ENCODE results near the gene SLK. TPM values are rescaled to one million over a fixed set of nuclear protein-coding genes. Genes with fewer than 3 reads are reported as not detected.

SLK gene
- total RNA-seq, 2 experiments from 2014 or later: 20.5 to 20.8 TPM

DNA sequence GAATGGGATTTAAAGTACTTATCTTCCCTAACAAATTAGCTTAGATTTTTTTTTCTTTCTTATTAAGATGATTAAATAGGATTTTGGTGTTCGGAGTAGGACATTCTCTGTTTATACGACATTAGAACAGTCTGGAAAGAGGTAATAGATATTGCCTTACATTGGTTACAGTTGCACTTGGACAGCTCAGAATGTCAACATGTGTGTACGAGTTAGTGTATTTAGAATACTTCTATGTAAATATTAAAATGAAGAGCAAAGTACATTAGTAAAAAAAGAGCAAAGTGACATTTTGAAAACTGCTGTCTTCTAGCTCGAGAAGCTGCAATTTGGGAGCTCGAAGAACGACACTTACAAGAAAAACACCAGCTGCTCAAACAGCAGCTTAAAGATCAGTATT, 51.5 kb downstream of the SLK start:
- Histone ChIP-seq H3K36me3 (ENCODE audit: insufficient read depth, low read length) (peaks cover 62% of the 10 kb centered on the region), H3K9me3 (ENCODE audit: control insufficient read depth in 1 of 2, insufficient read depth in 1 of 2, low read length in 2 of 2) (no peaks in the 10 kb centered on the region), H3K4me1 (ENCODE audit: insufficient read depth, low read length) (no peaks in the 10 kb centered on the region), H3K27ac (ENCODE audit: low read depth in 1 of 2, low read length in 2 of 2) (no peak overlapping the region), H3K4me3 (ENCODE audit: low read length) (no peak overlapping the region), H3K27me3 (ENCODE audit: control insufficient read depth in 1 of 2, insufficient read depth in 2 of 2, low read length in 2 of 2) (no peaks in the 10 kb centered on the region)
- ChIA-PET POLR2A (interaction anchor here (1.4 kb wide), 1 partner anchor 15 kb away, joined by 3 read pairs; no protein-coding TSS in a partner anchor), CTCF (interaction anchor here (0.7 to 2.1 kb wide), 3 partner anchors 8 to 130 kb away, joined by 3 to 6 read pairs (median 4); partner anchors contain the start of gene SFR1)
- ATAC-seq (ENCODE audit: poor library complexity): no peak
- no peaks in the 10 kb centered on the region for H3K4me1 Mint-ChIP-seq (ENCODE audit: low read depth)
- TF ChIP-seq, protein P1, sequence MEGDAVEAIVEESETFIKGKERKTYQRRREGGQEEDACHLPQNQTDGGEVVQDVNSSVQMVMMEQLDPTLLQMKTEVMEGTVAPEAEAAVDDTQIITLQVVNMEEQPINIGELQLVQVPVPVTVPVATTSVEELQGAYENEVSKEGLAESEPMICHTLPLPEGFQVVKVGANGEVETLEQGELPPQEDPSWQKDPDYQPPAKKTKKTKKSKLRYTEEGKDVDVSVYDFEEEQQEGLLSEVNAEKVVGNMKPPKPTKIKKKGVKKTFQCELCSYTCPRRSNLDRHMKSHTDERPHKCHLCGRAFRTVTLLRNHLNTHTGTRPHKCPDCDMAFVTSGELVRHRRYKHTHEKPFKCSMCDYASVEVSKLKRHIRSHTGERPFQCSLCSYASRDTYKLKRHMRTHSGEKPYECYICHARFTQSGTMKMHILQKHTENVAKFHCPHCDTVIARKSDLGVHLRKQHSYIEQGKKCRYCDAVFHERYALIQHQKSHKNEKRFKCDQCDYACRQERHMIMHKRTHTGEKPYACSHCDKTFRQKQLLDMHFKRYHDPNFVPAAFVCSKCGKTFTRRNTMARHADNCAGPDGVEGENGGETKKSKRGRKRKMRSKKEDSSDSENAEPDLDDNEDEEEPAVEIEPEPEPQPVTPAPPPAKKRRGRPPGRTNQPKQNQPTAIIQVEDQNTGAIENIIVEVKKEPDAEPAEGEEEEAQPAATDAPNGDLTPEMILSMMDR (IDR thresholded peaks at IDR 0.05): no peak
- H3K27me3 Mint-ChIP-seq: no peaks in the 10 kb centered on the region
- no peak for DNase-seq
- peaks cover 89% of the 10 kb centered on the region for H3K36me3 Mint-ChIP-seq (ENCODE audit: low read depth)
- H3K9me3 Mint-ChIP-seq: no peaks in the 10 kb centered on the region
- H3K27ac Mint-ChIP-seq: no peak overlapping the region
- no peak overlapping the region for H3K4me3 Mint-ChIP-seq
- intact Hi-C loops (cut with DNase I, micrococcal nuclease): no loop called here

DNA sequence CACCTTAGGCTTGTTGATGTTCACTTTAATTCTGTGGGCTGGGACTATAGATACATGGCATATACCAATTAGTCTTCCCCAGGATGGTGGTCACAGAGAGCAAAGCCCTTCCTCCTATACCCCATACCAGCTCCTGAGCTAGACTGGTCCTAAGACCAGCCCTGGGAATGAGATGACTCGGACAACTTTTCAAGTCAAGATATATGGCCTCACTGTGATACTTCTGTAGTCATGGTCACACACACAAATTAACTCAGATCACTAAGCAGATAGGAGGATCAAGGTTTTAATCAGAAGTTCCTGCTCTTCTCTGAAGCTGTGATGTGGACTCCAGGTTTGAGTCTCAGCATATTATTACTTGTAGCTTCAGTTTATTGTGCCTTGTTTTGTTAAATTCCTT, 53.1 kb downstream of the SLK start:
- peaks cover 94% of the 10 kb centered on the region for H3K36me3 Mint-ChIP-seq (ENCODE audit: low read depth)

DNA sequence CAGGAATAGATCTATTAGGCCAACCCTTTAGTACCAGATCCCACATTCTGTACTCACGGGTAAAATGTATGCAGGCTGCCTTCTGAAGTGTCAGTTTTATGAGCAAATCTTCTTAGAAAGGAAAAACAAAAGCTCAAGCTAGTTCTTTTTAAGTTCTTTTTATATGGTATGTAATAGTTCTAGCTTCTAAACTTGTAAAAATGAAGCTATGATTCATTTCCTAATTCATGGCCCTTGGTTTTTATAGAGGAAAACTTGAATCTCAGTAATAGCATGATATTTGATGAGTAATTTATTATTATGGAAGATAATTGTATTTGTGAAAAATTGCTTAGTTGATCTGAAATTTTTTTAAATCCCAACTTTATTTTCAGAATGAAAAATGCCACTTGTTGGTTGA, 54.3 kb downstream of the SLK start:
- intact Hi-C loops (cut with DNase I, micrococcal nuclease): loop anchor here in 1 of 2 experiments (10.0 kb wide), 1 partner anchor 136 kb away; no protein-coding TSS in a partner anchor
- ATAC-seq (ENCODE audit: poor library complexity) (no peak), DNase-seq (no peak)
- Histone ChIP-seq H3K4me3 (ENCODE audit: low read length) (no peak overlapping the region), H3K9me3 (ENCODE audit: control insufficient read depth in 1 of 2, insufficient read depth in 1 of 2, low read length in 2 of 2) (no peaks in the 10 kb centered on the region), H3K4me1 (ENCODE audit: insufficient read depth, low read length) (no peaks in the 10 kb centered on the region), H3K27ac (ENCODE audit: low read depth in 1 of 2, low read length in 2 of 2) (no peak overlapping the region), H3K27me3 (ENCODE audit: control insufficient read depth in 1 of 2, insufficient read depth in 2 of 2, low read length in 2 of 2) (no peaks in the 10 kb centered on the region), H3K36me3 (ENCODE audit: insufficient read depth, low read length) (peaks cover 83% of the 10 kb centered on the region)
- Mint-ChIP-seq H3K36me3 (ENCODE audit: low read depth) (peaks cover 97% of the 10 kb centered on the region), H3K4me3 (no peak overlapping the region), H3K9me3 (no peaks in the 10 kb centered on the region), H3K27ac (no peak overlapping the region), H3K27me3 (no peaks in the 10 kb centered on the region), H3K4me1 (ENCODE audit: low read depth) (no peaks in the 10 kb centered on the region)
- CTCF ChIA-PET: interaction anchor here (1.3 kb wide), 1 partner anchor 100 kb away, joined by 6 read pairs; the partner anchor contains the start of gene SFR1
- TF ChIP-seq, protein P1 (IDR thresholded peaks at IDR 0.05): no peak
- POLR2A ChIA-PET: interaction anchor here (0.6 kb wide), 1 partner anchor 773 kb away, joined by 3 read pairs; no protein-coding TSS in a partner anchor

More for the DNA sequence above, 53.1 kb downstream of the SLK start:
- ChIA-PET CTCF (interaction anchor here (1.3 kb wide), 1 partner anchor 101 kb away, joined by 6 read pairs; the partner anchor contains the start of gene SFR1), POLR2A (no interaction called here)
- Mint-ChIP-seq H3K9me3 (no peaks in the 10 kb centered on the region), H3K4me1 (ENCODE audit: low read depth) (no peaks in the 10 kb centered on the region), H3K4me3 (no peak overlapping the region), H3K27ac (no peak overlapping the region), H3K27me3 (no peaks in the 10 kb centered on the region)
- H3K27ac ChIP-seq (ENCODE audit: low read depth in 1 of 2, low read length in 2 of 2): no peak overlapping the region
- H3K27me3 ChIP-seq (ENCODE audit: control insufficient read depth in 1 of 2, insufficient read depth in 2 of 2, low read length in 2 of 2): no peaks in the 10 kb centered on the region
- no peaks in the 10 kb centered on the region for H3K9me3 ChIP-seq (ENCODE audit: control insufficient read depth in 1 of 2, insufficient read depth in 1 of 2, low read length in 2 of 2)
- intact Hi-C loops (cut with DNase I, micrococcal nuclease): loop anchor here in 1 of 2 experiments (10.0 kb wide), 1 partner anchor 135 kb away; no protein-coding TSS in a partner anchor
- DNase-seq (no peak), ATAC-seq (ENCODE audit: poor library complexity) (no peak)
- H3K4me3 ChIP-seq (ENCODE audit: low read length): no peak overlapping the region
- TF ChIP-seq, protein P1 (IDR thresholded peaks at IDR 0.05): no peak
- H3K4me1 ChIP-seq (ENCODE audit: insufficient read depth, low read length): no peaks in the 10 kb centered on the region
- peaks cover 73% of the 10 kb centered on the region for H3K36me3 ChIP-seq (ENCODE audit: insufficient read depth, low read length)
